KOPT-K1 (cell line): ENCODE results near the gene TGM1.

Experiments used
- H3K27ac ChIP-seq: fragments of 200-600 bp; sonication (generic); 2 replicates; pipeline ENCODE4 v1.5.1; 2016; ENCODE audit warnings: antibody characterized with exemption, mild to moderate bottlenecking, low read depth, low read length; ENCODE audit not compliant: poor library complexity, severe bottlenecking
- H3K36me3 ChIP-seq: fragments of 200-600 bp; sonication (generic); 2 replicates; pipeline ENCODE4 v1.5.1; 2017; ENCODE audit warnings: antibody characterized with exemption, mild to moderate bottlenecking, low read length, moderate library complexity; ENCODE audit not compliant: insufficient read depth
- H3K9me3 ChIP-seq: fragments of 200-600 bp; sonication (generic); 2 replicates; pipeline ENCODE4 v1.5.1; 2017; ENCODE audit warnings: antibody characterized with exemption, low read length, mild to moderate bottlenecking; ENCODE audit not compliant: insufficient read depth, poor library complexity, severe bottlenecking

The TGM1 gene

DNA sequence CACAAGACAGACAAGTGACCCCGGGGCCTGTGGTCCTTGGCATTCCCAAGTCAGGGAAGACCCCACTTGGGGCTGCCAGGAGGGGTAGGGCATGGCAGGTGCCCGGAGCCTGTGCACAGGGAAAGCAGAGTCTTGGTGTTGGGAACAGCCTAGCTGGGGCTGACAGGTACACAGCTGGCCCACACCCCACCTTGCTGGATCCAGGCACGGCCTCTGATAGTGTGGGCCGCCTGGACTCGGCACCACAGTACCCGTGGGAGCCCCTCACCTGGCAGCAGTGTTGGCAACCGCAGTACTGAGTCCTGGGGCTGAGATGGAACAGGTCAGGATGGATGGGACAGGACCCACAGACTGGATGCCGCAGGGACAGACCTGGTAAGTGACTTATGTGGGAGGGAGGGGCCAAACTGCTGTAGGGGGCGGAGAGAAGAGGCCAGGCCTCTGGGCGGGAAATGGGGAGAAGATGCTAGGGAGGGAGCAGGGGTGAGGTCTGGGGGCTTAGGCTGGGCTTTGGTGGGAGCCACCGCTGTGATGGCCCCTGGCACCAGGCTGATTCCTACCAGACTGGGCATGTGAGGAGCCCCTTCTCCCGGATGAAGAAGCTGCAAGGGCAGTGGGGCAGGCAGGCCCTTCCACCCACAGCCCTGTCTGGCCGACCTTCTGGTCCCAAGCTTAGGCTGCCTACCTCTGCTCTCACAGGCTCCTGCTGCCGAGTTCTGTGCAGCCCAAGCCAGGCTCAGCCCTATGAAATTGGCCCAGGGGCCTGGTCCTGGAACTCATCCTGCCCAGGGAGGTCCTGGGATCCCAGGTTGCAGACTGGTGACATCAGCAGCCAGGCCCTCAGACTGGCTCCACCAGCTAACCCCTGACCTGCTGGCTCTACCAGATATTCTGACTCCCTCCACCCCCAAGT, at the start of gene TGM1:
Gene TGM1 (minus strand): TSS at position 357 of the 913 bp plus-strand sequence. CDS start 825 bp downstream, outside the sequence.
- no peaks in the 10 kb centered on the region for H3K9me3 ChIP-seq
- peaks cover 21% of the 10 kb centered on the region; the same call in 1 of the 2 replicates for H3K36me3 ChIP-seq
- no peak within 1 kb of the TSS for H3K27ac ChIP-seq

DNA sequence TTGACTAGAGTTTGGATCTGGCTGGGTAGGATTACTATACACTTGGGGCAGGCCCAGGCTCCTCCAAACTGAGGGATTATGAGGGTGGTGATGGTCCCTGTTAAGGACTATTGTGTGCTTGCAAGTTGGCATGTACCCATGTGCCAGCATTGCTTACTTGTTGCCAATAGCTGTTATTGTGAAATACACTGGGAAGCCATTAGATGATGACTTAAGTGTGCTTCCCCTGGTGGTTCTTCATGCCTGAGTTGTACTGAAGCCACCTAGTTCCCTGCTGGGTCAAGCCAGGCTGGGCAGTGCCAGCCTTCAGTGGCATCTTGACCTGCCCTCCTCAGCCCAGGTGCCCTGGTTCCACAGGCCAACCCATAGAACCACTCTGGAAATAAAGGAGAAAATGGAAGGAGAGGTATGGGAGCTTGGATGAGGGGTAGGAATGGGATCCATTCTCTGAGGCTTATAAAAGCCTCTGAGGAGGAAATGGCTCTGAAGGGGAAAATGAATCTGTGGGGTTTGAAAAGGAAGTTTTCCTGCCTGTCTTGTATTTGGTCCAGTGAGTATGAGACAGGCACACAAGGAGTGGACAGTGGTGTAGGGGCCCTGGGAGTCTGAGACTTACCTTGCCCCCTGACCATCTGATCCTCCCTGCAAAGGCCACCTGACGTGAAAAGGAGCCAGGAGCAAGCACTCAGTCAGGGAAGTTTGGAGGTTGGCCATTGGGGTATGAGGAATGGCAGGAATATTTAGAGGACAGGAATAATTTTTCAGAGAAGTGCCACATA, 49.0 kb upstream of the TGM1 start:
- H3K27ac ChIP-seq, result no peak overlapping the region
- H3K36me3 ChIP-seq, result peaks cover 58% of the 10 kb centered on the region
- H3K9me3 ChIP-seq, result no peaks in the 10 kb centered on the region

DNA sequence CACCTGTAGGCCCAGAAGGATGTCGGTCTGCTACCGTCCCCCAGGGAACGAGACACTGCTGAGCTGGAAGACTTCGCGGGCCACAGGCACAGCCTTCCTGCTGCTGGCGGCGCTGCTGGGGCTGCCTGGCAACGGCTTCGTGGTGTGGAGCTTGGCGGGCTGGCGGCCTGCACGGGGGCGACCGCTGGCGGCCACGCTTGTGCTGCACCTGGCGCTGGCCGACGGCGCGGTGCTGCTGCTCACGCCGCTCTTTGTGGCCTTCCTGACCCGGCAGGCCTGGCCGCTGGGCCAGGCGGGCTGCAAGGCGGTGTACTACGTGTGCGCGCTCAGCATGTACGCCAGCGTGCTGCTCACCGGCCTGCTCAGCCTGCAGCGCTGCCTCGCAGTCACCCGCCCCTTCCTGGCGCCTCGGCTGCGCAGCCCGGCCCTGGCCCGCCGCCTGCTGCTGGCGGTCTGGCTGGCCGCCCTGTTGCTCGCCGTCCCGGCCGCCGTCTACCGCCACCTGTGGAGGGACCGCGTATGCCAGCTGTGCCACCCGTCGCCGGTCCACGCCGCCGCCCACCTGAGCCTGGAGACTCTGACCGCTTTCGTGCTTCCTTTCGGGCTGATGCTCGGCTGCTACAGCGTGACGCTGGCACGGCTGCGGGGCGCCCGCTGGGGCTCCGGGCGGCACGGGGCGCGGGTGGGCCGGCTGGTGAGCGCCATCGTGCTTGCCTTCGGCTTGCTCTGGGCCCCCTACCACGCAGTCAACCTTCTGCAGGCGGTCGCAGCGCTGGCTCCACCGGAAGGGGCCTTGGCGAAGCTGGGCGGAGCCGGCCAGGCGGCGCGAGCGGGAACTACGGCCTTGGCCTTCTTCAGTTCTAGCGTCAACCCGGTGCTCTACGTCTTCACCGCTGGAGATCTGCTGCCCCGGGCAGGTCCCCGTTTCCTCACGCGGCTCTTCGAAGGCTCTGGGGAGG, 47.9 kb upstream of the TGM1 start, which contains the start of gene LTB4R:
Gene LTB4R (plus strand): TSS at position 857 of the 959 bp plus-strand sequence. CDS start 4,150 bp downstream, outside the sequence.
- peaks cover 69% of the 10 kb centered on the region for H3K36me3 ChIP-seq
- H3K9me3 ChIP-seq, result no peaks in the 10 kb centered on the region
- no peak within 1 kb of the TSS for H3K27ac ChIP-seq

DNA sequence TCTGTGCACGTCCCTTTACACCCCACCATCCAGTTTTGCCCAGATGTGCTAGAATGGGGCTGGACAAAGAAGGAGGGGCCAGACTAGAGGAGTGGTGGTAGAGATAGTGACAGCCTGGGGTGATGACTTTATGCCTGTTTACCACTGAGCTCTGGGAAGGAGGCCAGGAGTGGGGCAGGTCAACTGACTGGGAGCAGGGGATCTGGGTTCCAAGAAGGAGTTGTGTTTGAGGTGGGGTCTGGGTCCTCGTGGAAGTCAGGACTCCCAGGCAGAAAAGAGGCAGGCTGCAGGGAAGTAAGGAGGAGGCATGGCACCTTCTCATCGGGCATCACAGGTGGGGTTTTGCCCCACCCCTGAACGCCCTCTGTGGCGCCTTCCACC, 47.3 kb upstream of the TGM1 start:
- no peak overlapping the region for H3K27ac ChIP-seq
- peaks cover 76% of the 10 kb centered on the region for H3K36me3 ChIP-seq

DNA sequence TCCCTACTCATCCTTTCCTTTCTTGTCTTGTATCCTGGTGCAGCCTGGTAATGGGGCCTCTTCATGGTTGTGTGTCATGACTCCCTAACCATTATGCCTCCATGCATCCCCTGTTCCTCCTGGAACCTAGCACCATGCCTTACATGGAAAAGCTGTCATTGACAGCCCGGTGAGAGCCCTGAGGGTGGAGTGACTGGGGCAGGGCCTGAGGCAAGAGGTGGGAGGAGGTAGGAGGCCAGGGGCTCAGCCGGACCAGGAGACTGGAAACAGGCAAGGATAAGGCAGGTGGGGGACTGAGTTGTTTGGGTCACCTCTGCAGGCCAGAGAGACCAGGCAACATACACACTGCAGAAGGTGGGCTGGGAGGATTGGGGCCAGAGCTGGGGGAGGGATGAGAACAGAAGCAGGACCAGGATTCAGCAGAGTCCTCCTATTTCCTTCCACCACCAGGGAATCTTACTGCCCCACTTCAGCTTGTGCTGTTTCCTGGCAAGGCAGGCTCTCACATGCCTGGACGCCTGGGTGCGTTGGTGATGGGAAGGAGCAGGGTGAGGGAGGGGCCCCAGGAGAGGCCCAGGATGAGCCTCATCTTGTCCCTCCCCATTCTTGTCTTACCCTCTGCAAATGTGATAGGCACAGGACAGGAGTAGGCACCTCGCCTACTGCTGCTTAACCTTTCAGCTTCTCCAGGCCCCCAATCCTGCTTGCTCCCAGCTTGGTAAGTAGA, 46.7 kb upstream of the TGM1 start, which contains the start of gene LTB4R2:
Gene LTB4R2 (plus strand): TSS at position 603 of the 727 bp plus-strand sequence. CDS start 525 bp downstream, outside the sequence.
- peaks cover 82% of the 10 kb centered on the region for H3K36me3 ChIP-seq
- H3K27ac ChIP-seq, result no peak within 1 kb of the TSS
- no peaks in the 10 kb centered on the region for H3K9me3 ChIP-seq

More for the DNA sequence above, 47.3 kb upstream of the TGM1 start:
- H3K9me3 ChIP-seq, result no peaks in the 10 kb centered on the region

DNA sequence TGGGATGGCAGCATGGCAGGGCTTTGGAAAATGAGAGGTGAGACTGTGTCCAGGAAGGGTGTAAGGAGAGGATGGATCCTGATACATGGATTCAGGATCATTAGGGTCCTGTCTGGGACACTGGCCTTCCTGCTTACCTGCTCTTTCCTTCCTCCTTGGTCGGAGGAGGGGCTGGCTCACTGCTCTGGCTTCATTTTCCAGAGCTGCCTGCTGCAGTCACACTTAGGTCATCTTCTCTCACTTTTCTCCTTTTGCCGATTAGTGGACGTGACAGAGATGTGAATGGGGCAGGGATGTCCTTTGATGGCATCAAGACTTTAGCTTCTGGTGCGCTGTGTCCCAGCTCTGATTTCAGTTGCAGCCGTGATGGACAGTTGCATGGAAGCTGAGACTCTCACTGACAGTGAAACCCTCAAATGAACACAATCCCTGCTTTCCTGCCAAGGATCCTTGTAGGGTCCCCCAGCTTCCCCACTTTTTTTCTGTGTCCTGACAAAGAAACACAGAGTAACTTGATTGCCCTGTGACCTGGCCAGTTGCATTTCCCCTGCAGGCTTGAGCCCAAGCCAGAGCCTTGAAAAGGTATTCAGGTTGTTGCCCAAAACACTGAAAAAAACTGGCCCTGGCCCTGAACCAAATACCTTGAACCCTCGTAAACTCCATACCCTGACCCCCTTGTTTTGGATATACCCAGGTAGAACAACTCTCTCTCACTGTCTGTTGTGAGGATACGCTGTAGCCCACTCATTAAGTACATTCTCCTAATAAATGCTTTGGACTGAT, 45.6 kb upstream of the TGM1 start:
- Histone ChIP-seq H3K9me3 (no peaks in the 10 kb centered on the region), H3K36me3 (peaks cover 86% of the 10 kb centered on the region), H3K27ac (no peak overlapping the region)

DNA sequence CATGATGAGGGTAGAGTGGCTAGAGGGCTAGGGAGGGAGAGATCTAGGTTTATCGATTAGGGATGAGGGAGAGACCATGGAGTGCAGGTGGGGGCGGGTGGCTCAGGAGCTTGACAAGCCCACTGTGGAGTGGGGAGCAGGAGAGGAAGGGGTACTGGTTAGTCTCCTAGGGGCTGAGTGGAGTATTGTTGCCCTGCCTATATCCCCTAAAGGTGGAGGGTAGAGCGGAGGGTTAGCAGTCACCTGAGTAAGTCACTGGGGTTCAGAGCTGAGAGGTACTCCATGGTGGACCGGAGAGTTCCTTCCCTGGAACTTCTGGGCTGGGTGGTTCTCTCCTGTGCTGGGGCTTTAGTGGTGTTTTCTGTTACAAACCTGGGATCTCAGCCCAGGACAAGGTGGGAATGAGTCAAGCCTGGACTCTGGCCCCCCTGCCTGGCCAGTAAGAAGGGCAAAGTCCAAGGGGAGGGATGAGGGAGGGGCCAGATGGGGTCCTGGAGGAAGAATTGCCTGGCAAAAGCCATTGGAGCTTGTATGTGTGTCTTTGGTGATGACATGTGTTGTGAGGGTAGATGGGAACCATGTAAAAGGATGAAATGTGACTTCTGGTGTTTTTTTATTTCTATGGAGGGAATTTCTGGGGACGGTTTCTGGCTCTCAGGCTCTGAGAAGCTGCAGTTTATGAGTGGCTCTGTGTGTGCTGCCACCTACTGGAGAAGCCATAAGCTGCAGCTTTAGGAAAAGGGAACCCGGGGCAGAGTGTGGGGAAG, 44.8 kb upstream of the TGM1 start, which contains the start of gene CIDEB:
Gene CIDEB (minus strand): TSS at position 403 of the 767 bp plus-strand sequence. CDS start 119 bp downstream, at position 284.
- Histone ChIP-seq H3K9me3 (no peaks in the 10 kb centered on the region), H3K27ac (no peak within 1 kb of the TSS), H3K36me3 (peaks cover 93% of the 10 kb centered on the region)

DNA sequence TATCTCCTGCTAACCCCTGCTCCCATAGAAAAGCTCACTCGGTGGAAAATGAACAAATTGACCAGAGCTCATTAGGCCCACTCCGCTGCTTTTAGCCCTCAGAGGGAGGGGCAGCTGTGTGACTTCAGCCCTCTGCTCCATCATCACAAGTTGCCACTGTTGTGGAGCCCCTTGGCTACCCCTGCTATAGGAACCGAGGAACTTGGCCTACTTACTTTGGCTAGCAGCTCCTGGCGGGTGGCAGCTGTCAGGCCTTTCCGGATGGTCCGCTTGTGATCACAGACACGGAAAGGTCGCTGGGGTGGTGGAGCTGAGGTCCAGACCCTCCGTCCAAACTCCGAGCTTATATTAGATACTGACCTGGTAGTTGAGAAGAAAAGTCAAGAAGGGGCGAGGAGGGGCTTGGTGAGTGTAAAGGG, 44.2 kb upstream of the TGM1 start:
- Histone ChIP-seq H3K27ac (no peak overlapping the region), H3K36me3 (peaks cover 93% of the 10 kb centered on the region), H3K9me3 (no peaks in the 10 kb centered on the region)

DNA sequence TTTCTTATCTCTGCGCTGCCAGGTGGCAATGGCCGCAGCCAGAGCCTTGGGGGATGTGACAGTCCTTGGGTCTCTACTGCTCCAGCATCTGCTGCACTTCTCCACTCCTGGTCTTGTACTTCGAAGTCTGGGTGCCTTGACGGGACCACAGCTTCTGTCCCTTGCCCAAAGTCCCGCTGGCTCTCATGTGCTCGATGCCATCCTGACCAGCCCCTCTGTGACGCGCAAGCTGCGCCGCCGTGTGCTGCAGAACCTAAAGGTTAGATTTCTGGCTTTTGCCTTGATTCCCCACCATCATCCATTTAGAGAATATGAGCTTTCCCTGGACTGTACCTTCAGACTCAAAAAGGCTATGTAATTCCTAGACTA, 41.0 kb upstream of the TGM1 start:
- Histone ChIP-seq H3K9me3 (no peaks in the 10 kb centered on the region), H3K27ac (no peak overlapping the region), H3K36me3 (peaks cover 79% of the 10 kb centered on the region)

DNA sequence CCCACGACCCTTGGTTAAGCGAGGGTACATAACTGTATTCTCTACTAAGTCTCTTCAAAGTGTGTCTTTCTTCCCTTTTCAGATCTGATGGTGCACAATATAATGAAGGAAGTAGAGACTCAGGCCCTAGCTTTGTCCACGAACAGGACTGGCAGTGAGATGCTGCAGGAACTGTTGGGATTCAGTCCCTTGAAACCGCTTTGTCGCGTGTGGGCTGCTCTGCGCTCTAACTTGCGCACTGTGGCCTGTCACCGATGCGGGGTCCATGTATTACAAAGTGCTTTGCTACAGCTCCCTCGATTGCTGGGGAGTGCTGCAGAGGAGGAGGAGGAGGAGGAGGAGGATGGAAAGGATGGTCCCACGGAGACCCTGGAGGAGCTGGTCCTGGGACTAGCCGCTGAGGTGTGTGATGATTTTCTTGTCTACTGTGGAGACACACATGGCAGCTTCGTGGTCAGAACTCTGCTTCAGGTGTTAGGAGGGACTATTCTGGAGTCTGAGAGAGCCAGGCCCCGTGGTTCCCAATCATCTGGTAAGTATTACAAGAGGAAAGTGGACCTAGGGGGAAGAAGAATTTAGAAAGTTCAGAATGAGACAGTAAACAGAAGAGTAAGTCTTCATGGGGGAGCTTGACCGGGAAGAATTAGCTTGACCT, 37.5 kb upstream of the TGM1 start:
- H3K9me3 ChIP-seq, result no peaks in the 10 kb centered on the region
- H3K36me3 ChIP-seq, result peaks cover 54% of the 10 kb centered on the region
- peak overlapping the region; percentile 57 for H3K27ac ChIP-seq

DNA sequence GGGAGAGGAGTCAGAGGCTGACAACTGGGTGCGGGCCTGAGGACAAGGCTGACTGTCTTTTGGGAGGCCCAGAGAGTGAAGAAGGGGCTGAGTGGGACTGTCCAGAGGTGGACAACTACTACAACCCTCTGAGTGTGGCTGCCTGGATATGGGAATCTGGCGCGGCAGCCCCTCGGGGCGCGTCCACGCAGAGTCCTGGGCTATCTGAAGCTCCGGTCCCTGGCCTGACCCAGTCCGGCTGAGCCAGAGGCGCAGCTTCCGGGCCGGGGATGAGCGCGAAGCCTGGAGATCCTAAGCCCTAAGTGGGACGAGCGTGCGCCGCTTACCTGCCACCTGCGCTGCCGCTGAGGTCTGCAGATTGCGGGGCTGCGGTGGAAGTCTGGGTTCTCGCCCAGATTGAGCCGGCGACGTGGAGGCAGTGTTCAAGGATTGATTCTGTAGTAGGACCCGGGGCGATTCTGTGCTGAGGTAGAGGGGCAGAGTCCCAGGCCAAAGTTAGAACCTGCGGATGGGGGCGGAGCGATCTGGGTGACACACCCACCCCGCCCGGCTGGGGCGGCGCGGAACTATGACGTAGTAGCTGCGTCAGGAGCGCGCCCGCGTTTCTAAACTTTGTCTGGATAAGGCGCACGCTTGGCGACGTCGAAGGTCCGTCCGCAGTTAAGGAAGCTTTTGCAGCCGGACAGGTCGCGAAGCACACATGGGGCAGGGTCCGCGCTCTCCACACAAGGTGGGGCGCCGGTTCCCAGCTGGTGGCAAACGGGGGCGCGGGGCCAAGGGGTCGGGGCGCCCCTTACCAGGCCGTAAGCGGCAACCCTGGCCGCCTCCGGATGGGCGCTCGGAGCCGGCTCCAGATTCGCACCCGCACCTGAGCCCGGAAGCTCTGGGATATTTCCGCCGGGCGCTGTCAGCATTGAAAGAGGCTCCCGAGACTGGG, 36.5 kb upstream of the TGM1 start, which contains the start of the genes DHRS1 and NOP9:
Gene DHRS1 (minus strand): TSS at position 526 of the 937 bp plus-strand sequence. CDS start 674 bp downstream, outside the sequence.
Gene NOP9 (plus strand): TSS at position 596 of the 937 bp plus-strand sequence. CDS start 105 bp downstream, at position 701.
- Histone ChIP-seq H3K27ac (peak within 1 kb of the TSS; percentile 57), H3K36me3 (peaks cover 46% of the 10 kb centered on the region), H3K9me3 (no peaks in the 10 kb centered on the region)
